GM21423 (cell line): ENCODE results near the gene GPRIN2.
"Not testable (repeated sequence)": the region's sequence is repeated elsewhere in the genome, so short reads cannot be mapped to it uniquely, and the experiment has no call there.

Source experiments
- ATAC-seq: cut with Tn5 transposase; IDR thresholded peaks from one replicate; pipeline ENCODE4 v1.9.1; 2021; ENCODE audit warnings: mild to moderate bottlenecking, moderate library complexity; ENCODE audit not compliant: unreplicated experiment

The GPRIN2 gene

DNA sequence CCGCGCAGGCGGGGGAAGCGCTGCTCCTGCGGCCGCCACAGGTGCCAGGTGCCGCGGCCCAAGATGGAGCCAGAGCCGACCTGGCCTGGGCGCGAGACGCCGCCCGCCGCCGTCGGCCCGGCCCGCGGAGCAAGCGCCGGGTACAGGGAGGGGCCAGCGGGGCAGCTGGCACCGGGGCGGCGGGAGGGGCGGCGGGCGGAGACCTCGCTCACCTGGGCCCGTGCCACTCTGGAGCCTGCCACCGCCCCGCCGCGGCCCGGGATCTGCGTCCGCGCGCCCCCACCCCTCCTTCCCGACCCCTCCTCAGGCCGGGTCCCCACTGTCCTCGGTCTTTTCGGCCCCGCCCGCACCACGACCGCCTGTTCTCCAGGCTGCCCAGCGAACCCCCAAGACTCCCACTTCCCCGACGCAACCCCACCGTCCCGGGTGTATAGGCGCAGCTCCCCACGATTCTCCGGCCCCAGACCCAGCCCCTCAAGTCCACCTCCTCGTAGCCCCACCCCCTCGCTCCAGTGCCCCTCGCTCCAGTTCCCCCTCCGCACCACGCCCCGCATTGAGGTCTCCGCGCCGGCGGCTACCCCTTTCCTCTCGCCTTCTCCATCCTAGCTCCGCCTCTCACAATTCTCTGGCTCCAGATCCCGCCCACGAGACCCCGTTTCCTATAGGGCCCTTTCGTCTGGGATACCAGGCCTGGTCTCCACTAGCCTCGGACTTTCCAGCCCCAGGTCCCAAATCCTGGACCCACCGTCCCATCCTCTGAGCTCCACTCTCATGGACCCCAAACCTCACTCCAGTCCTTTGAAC lies at the start of gene GPRIN2:
Gene GPRIN2 (minus strand): TSS at position 144 of the 804 bp plus-strand sequence. CDS start 5,922 bp downstream, outside the sequence.
- ATAC-seq, result no peak

- peak; percentile 70 for ATAC-seq
Observed at GRCh38 chr10:46600516-46600915, 44.1 kb upstream of the GPRIN2 start.

- ATAC-seq, result not testable (repeated sequence)
Observed at GRCh38 chr10:46597616-46598246, 41.3 kb upstream of the GPRIN2 start.

DNA sequence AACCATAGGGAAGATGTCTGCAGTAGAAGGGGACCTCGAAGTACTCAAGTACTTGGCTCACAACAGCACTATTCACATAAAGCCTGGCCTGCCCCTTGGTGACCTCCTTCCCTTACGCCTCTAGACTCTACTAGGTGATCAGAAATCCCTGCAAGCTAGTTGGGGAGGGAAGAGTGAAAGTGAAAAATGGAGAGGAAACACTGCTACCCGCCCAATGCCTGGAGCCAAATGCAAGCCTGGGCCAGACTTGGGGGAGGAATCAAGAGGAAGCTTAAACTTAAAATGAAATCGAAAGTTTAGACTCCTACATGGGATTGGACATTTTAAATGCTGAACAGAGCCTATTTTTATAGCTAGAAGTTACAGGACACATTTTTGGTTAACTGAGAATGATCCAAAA lies 40.1 kb upstream of the GPRIN2 start:
- not testable (repeated sequence) for ATAC-seq

- ATAC-seq, result not testable (repeated sequence)
Observed at GRCh38 chr10:46594453-46595063, 38.1 kb upstream of the GPRIN2 start.

- not testable (repeated sequence) for ATAC-seq
Observed at GRCh38 chr10:46593307-46593706, 36.8 kb upstream of the GPRIN2 start.

DNA sequence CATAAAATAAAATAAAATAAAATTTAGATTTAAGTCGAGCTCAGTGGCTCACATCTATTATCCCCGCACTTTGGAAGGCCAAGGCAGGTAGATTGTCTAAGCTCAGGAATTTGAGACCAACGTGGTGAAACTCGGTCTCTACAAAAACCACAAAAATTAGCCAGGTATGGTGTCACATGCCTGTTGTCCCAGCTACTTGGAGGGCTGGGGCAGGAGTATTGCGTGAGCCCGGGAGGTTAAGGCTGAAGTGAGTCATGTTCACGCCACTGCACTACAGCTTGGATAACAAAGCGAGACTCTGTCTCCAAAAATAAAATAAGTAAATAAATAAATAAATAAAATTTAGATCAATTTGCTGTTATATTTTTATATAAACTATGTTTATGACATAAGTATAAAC lies 34.6 kb upstream of the GPRIN2 start:
- not testable (repeated sequence) for ATAC-seq

- ATAC-seq, result not testable (repeated sequence)
Observed at GRCh38 chr10:46589589-46589988, 33.1 kb upstream of the GPRIN2 start.

DNA sequence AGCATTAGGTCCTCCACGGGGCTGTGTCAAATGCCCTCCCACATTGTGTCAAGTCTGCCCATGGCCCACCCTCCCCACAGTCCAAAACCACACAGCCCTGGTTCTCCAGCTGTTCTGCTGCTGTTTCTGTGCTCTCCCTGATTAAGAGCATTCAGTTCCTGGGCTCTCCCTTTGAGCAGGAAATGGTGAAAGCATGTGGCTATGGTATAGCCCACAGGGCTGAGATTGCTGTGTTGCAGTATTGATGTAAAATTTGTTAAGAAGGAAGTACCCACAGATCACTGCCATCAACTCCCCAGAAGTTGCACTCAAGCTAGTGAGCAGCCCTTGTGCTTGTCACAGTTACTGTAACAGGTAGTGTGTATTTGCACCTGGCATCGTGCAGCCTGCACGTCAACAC lies 31.8 kb upstream of the GPRIN2 start:
- not testable (repeated sequence) for ATAC-seq

- ATAC-seq, result not testable (repeated sequence)
Observed at GRCh38 chr10:46587546-46587945, 31.1 kb upstream of the GPRIN2 start.

DNA sequence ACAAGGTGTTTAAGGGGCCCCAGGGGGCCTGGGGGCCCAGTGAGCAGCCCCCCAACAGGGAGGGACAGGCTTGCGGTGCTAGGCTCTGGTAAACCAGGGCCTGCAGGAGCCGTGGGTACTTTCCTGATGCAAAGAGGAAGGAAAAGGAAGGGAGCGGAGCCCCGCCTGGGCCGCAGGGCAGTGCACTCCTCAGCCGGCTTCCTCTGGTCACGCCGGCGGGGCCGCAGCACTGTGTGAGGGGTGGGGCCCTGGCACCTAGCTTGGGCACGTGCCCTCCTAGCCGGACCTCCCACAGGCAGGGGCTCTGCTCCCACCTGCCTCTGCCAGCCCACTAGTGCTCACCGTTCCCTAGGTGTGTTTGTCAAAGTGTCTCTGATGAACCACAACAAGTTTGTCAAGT lies 28.8 kb upstream of the GPRIN2 start:
- ATAC-seq, result not testable (repeated sequence)

GRCh38 chr10:46584196-46584595 lies 27.7 kb upstream of the GPRIN2 start:
- ATAC-seq, result not testable (repeated sequence)

GRCh38 chr10:46582568-46582967 lies 26.1 kb upstream of the GPRIN2 start:
- ATAC-seq, result not testable (repeated sequence)

- ATAC-seq, result not testable (repeated sequence)
Observed at GRCh38 chr10:46581997-46582396, 25.5 kb upstream of the GPRIN2 start.

- ATAC-seq, result not testable (repeated sequence)
Observed at GRCh38 chr10:46579378-46579777, 22.9 kb upstream of the GPRIN2 start.

- not testable (repeated sequence) for ATAC-seq
Observed at GRCh38 chr10:46578474-46579178, 22.2 kb upstream of the GPRIN2 start, which contains the start of gene SYT15. Gene SYT15, plus strand, starts transcription at chr10:46579128. Its CDS starts 41 bp downstream, at chr10:46579169.

DNA sequence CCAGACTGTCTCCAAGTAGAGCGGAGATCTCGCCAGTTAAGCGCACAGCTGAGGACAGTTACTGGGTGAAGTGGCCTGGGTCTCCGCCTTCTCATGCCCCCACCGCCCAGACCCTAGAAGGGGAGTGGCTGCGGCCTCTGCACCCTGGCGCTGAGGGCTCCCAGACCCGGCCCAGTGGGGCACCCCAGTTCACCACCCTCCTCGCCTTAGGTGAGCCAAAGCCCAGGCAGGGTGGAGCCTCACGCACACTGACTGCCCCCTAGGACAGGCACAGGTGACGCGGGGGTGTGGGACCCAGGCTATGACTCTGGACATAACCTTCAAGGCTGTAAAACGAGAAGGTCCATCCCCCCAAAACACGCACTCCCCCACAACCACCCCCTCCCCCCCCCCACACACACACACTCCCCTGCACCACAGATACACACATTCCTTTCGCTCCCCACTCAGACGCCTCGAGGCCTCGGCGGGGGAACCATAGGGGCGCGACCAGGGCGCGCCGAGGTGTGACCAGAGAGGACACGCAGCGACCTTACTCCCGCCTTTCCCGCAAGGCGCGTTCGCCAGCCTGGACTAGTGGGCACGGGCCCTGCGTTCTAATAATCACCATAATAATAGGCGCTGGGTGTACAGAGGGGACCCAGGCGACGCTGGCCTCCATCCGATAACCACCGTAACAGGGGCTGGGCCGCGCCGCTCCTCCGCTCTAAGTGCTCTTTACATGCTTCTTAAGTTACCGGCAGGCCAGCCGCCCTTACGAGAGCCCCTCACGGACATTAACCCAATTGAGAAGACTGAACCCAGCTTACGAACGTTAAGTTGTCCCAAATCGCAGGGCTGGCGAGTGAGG lies 21.4 kb upstream of the GPRIN2 start:
- not testable (repeated sequence) for ATAC-seq

GRCh38 chr10:46573884-46574283 lies 17.4 kb upstream of the GPRIN2 start:
- not testable (repeated sequence) for ATAC-seq

GRCh38 chr10:46573314-46573713 lies 16.9 kb upstream of the GPRIN2 start:
- ATAC-seq, result not testable (repeated sequence)

- ATAC-seq, result not testable (repeated sequence)
Observed at GRCh38 chr10:46572765-46573164, 16.3 kb upstream of the GPRIN2 start.
